KMS-11 (cell line): ENCODE measurements around the gene GRK3.
"Not testable (repeated sequence)": the region's sequence is repeated elsewhere in the genome, so short reads cannot be mapped to it uniquely, and the experiment has no call there.

Experiments
- H2AFZ ChIP-seq: fragments of 200-600 bp; sonication (generic); 2 replicates; pipeline ENCODE4 v1.6.1; 2016; ENCODE audit warnings: antibody characterized with exemption, mixed run types, low read depth
- H3K27ac ChIP-seq: fragments of 200-600 bp; sonication (generic); 2 replicates; pipeline ENCODE4 v1.6.1; 2016; ENCODE audit warnings: mild to moderate bottlenecking, mixed run types
- H3K27me3 ChIP-seq: fragments of 200-600 bp; sonication (generic); 2 replicates; pipeline ENCODE4 v1.6.1; 2017; ENCODE audit warnings: mild to moderate bottlenecking, low read depth, mixed run types, moderate library complexity; ENCODE audit not compliant: insufficient read depth
- H3K36me3 ChIP-seq: fragments of 200-600 bp; sonication (generic); 2 replicates; pipeline ENCODE4 v1.6.1; 2017; ENCODE audit warnings: mild to moderate bottlenecking, mixed run types; ENCODE audit not compliant: insufficient read depth
- H3K4me1 ChIP-seq: fragments of 200-600 bp; sonication (generic); 2 replicates; pipeline ENCODE4 v1.6.1; 2016; ENCODE audit warnings: mild to moderate bottlenecking, low read depth, mixed run types; ENCODE audit not compliant: poor library complexity, severe bottlenecking
- H3K4me2 ChIP-seq: fragments of 200-600 bp; sonication (generic); 2 replicates; pipeline ENCODE4 v1.7.0; 2016; ENCODE audit warnings: mild to moderate bottlenecking, mixed run types
- H3K4me3 ChIP-seq: fragments of 200-600 bp; sonication (generic); IDR thresholded peaks from 2 replicates; pipeline ENCODE4 v1.6.1; 2017; ENCODE audit warnings: low read depth, low read length, mixed read lengths; ENCODE audit not compliant: insufficient read depth
- H3K79me2 ChIP-seq: fragments of 200-600 bp; sonication (generic); 2 replicates; pipeline ENCODE4 v1.6.1; 2016; ENCODE audit warnings: low read depth, mixed run types; ENCODE audit not compliant: insufficient read depth
- H3K9ac ChIP-seq: fragments of 200-600 bp; sonication (generic); 2 replicates; pipeline ENCODE4 v1.6.1; 2016; ENCODE audit warnings: mild to moderate bottlenecking, mixed run types
- H4K20me1 ChIP-seq: fragments of 200-600 bp; sonication (generic); 2 replicates; pipeline ENCODE4 v1.6.1; 2016; ENCODE audit warnings: mild to moderate bottlenecking, mixed run types; ENCODE audit not compliant: insufficient read depth
- CTCF ChIP-seq: fragments of 200-600 bp; sonication (generic); conservative IDR thresholded peaks from 2 replicates; pipeline ENCODE4 v1.6.1; 2017; ENCODE audit warnings: low read depth, mild to moderate bottlenecking, antibody characterized with exemption, low read length, moderate library complexity, mixed read lengths

Gene GRK3

GRCh38 chr22:25551396-25551795 is 13.1 kb upstream of the GRK3 start:
- Histone ChIP-seq H3K27ac (no peak overlapping the region), H3K4me3 (no peak overlapping the region), H4K20me1 (no peaks in the 10 kb centered on the region), H3K9ac (no peak overlapping the region), H3K4me2 (no peak overlapping the region), H3K4me1 (no peaks in the 10 kb centered on the region), H3K27me3 (no peaks in the 10 kb centered on the region), H2AFZ (no peak overlapping the region), H3K36me3 (no peaks in the 10 kb centered on the region), H3K79me2 (no peaks in the 10 kb centered on the region)
- no peak for TF ChIP-seq CTCF

- H3K9ac ChIP-seq, H4K20me1 ChIP-seq, H3K4me3 ChIP-seq, H3K27me3 ChIP-seq, H3K4me1 ChIP-seq, H3K27ac ChIP-seq, H3K36me3 ChIP-seq, H2AFZ ChIP-seq, H3K79me2 ChIP-seq, H3K4me2 ChIP-seq: not testable (repeated sequence)
Measured at GRCh38 chr22:25552405-25552804, 12.1 kb upstream of the GRK3 start.

- Histone ChIP-seq H3K9ac (no peak overlapping the region), H3K36me3 (no peaks in the 10 kb centered on the region), H3K4me3 (no peak overlapping the region), H4K20me1 (no peaks in the 10 kb centered on the region), H3K4me2 (no peak overlapping the region), H3K79me2 (no peaks in the 10 kb centered on the region), H3K27ac (no peak overlapping the region), H2AFZ (no peak overlapping the region), H3K27me3 (no peaks in the 10 kb centered on the region), H3K4me1 (no peaks in the 10 kb centered on the region)
- no peak for TF ChIP-seq CTCF
Measured at GRCh38 chr22:25553131-25553530, 11.3 kb upstream of the GRK3 start.

GRCh38 chr22:25554238-25554671 is 10.2 kb upstream of the GRK3 start:
- no peaks in the 10 kb centered on the region for H3K79me2 ChIP-seq
- TF ChIP-seq CTCF: no peak
- H3K4me3 ChIP-seq: no peak overlapping the region
- no peaks in the 10 kb centered on the region for H3K4me1 ChIP-seq
- no peak overlapping the region for H2AFZ ChIP-seq
- no peak overlapping the region for H3K27ac ChIP-seq
- no peaks in the 10 kb centered on the region for H3K27me3 ChIP-seq
- H3K9ac ChIP-seq: no peak overlapping the region
- no peak overlapping the region for H3K4me2 ChIP-seq
- H4K20me1 ChIP-seq: no peaks in the 10 kb centered on the region
- no peaks in the 10 kb centered on the region for H3K36me3 ChIP-seq

- no peaks in the 10 kb centered on the region for H3K27me3 ChIP-seq
- H3K79me2 ChIP-seq: no peaks in the 10 kb centered on the region
- no peak overlapping the region for H3K27ac ChIP-seq
- no peak overlapping the region for H3K4me2 ChIP-seq
- H3K9ac ChIP-seq: no peak overlapping the region
- no peaks in the 10 kb centered on the region for H3K36me3 ChIP-seq
- TF ChIP-seq CTCF: no peak
- no peak overlapping the region for H2AFZ ChIP-seq
- no peaks in the 10 kb centered on the region for H3K4me1 ChIP-seq
- H3K4me3 ChIP-seq: no peak overlapping the region
- no peaks in the 10 kb centered on the region for H4K20me1 ChIP-seq
Measured at GRCh38 chr22:25554689-25555088, 9.8 kb upstream of the GRK3 start.
